ENCODE results near the gene POLR1D.

DNA sequence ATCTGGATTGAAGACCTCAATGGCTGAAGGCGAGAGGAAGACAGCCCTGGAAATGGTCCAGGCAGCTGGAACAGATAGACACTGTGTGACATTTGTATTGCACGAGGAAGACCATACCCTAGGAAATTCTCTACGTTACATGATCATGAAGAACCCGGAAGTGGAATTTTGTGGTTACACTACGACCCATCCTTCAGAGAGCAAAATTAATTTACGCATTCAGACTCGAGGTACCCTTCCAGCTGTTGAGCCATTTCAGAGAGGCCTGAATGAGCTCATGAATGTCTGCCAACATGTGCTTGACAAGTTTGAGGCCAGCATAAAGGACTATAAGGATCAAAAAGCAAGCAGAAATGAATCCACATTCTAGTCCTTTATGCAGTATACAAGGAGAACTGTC is 1.2 kb downstream of the POLR1D start:
- TF ChIP-seq, protein P1, sequence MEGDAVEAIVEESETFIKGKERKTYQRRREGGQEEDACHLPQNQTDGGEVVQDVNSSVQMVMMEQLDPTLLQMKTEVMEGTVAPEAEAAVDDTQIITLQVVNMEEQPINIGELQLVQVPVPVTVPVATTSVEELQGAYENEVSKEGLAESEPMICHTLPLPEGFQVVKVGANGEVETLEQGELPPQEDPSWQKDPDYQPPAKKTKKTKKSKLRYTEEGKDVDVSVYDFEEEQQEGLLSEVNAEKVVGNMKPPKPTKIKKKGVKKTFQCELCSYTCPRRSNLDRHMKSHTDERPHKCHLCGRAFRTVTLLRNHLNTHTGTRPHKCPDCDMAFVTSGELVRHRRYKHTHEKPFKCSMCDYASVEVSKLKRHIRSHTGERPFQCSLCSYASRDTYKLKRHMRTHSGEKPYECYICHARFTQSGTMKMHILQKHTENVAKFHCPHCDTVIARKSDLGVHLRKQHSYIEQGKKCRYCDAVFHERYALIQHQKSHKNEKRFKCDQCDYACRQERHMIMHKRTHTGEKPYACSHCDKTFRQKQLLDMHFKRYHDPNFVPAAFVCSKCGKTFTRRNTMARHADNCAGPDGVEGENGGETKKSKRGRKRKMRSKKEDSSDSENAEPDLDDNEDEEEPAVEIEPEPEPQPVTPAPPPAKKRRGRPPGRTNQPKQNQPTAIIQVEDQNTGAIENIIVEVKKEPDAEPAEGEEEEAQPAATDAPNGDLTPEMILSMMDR (IDR thresholded peaks at IDR 0.05 in 4 of 5, conservative IDR thresholded peaks at IDR 0.05 in 1 of 5): no peak
- TF ChIP-seq POLR2A (IDR thresholded peaks at IDR 0.05): no peak
